ENCODE measurements around the gene KCNJ8.

KCNJ8 gene

GRCh38 chr12:21776175-21776574, 1.7 kb upstream of the KCNJ8 start:
- Histone ChIP-seq H4K20me1 (ENCODE audit: control insufficient read depth, insufficient read depth, low read depth, low read length) (no peaks in the 10 kb centered on the region), H3K9me3 (ENCODE audit: control insufficient read depth, insufficient read depth, low read length) (no peaks in the 10 kb centered on the region), H3F3A (ENCODE audit: control insufficient read depth, insufficient read depth) (no peaks in the 10 kb centered on the region), H3K36me3 (ENCODE audit: control insufficient read depth, low read length) (no peaks in the 10 kb centered on the region), H3K27me3 (ENCODE audit: control insufficient read depth, low read length) (no peaks in the 10 kb centered on the region), H3K9me2 (replicated peaks; ENCODE audit: control insufficient read depth, low read length) (no peaks in the 10 kb centered on the region), H3K4me1 (ENCODE audit: control insufficient read depth, low read length) (no peaks in the 10 kb centered on the region), H3K79me2 (ENCODE audit: control insufficient read depth, low read length) (no peaks in the 10 kb centered on the region), H3K4me2 (ENCODE audit: low read length) (no peak overlapping the region), H3K4me3 (ENCODE audit: low read length) (no peak overlapping the region), H3K27ac (ENCODE audit: low read depth, low read length) (no peak overlapping the region)
- TF ChIP-seq, protein P1, sequence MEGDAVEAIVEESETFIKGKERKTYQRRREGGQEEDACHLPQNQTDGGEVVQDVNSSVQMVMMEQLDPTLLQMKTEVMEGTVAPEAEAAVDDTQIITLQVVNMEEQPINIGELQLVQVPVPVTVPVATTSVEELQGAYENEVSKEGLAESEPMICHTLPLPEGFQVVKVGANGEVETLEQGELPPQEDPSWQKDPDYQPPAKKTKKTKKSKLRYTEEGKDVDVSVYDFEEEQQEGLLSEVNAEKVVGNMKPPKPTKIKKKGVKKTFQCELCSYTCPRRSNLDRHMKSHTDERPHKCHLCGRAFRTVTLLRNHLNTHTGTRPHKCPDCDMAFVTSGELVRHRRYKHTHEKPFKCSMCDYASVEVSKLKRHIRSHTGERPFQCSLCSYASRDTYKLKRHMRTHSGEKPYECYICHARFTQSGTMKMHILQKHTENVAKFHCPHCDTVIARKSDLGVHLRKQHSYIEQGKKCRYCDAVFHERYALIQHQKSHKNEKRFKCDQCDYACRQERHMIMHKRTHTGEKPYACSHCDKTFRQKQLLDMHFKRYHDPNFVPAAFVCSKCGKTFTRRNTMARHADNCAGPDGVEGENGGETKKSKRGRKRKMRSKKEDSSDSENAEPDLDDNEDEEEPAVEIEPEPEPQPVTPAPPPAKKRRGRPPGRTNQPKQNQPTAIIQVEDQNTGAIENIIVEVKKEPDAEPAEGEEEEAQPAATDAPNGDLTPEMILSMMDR (IDR thresholded peaks at IDR 0.05; ENCODE audit: low read depth, low read length, poor library complexity, severe bottlenecking), result no peak
- TF ChIP-seq EZH2phosphoT487 (IDR thresholded peaks at IDR 0.05; ENCODE audit: borderline replicate concordance, low read length), result no peak

DNA sequence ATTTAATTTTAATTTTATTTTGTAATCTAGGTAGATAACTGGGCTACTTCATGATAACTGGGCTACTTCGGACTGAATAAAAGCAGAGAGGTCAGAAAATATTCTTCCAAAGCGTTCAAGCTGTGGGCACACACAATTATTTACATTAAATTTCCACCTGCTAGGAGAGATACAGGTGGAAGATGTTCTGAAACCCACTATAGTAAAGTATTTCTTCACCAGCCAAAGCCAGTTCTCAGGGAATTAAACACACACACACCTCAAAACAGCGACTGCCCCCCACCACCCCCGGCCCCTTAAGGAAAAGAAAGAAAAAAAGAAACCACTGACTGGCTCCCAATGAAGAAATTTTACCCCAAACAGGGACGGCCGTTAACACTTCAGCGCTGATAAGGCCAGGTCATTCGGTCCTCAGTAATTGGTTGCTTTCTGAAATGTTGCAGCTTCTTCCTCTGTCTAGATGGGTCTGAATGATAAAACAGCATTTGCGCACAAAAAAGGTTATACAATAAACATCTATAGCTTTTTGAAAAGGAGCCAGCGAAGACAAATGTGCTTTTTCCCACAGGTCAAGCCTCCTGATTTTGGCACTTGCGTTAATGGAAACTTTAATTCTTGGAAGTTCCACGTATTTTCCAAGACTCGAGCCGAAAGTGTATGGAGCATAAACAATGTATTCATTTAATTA, 771 bp upstream of the KCNJ8 start:
- TF ChIP-seq, protein P1 (IDR thresholded peaks at IDR 0.05; ENCODE audit: low read depth, low read length, poor library complexity, severe bottlenecking), result no peak
- no peak for TF ChIP-seq EZH2phosphoT487 (IDR thresholded peaks at IDR 0.05; ENCODE audit: borderline replicate concordance, low read length)
- Histone ChIP-seq H3K9me2 (replicated peaks; ENCODE audit: control insufficient read depth, low read length) (no peaks in the 10 kb centered on the region), H4K20me1 (ENCODE audit: control insufficient read depth, insufficient read depth, low read depth, low read length) (no peaks in the 10 kb centered on the region), H3K27ac (ENCODE audit: low read depth, low read length) (no peak overlapping the region), H3K79me2 (ENCODE audit: control insufficient read depth, low read length) (no peaks in the 10 kb centered on the region), H3K4me1 (ENCODE audit: control insufficient read depth, low read length) (no peaks in the 10 kb centered on the region), H3K4me3 (ENCODE audit: low read length) (no peak overlapping the region), H3K4me2 (ENCODE audit: low read length) (no peak overlapping the region), H3F3A (ENCODE audit: control insufficient read depth, insufficient read depth) (no peaks in the 10 kb centered on the region), H3K27me3 (ENCODE audit: control insufficient read depth, low read length) (no peaks in the 10 kb centered on the region), H3K36me3 (ENCODE audit: control insufficient read depth, low read length) (no peaks in the 10 kb centered on the region), H3K9me3 (ENCODE audit: control insufficient read depth, insufficient read depth, low read length) (no peaks in the 10 kb centered on the region)

DNA sequence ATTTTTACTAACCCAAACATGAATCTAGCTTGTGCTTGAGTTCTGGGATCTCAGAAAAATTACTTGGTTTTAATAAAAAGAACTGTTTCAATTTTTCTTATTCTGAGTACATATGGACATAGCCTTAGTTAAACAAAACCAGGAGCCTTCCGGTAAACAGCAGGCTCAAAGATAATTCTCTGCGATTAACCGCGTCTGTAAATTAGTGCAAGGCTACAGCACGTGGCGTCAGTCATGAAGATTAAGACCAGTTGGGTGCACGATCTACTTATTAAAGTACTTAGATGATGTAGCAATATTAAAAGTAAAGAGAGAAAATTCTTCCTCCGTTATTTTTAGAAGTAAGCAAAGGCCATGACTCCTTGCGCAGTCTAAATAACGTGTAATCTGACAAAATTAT, 700 bp downstream of the KCNJ8 start:
- Histone ChIP-seq H3K27me3 (ENCODE audit: control insufficient read depth, low read length) (no peaks in the 10 kb centered on the region), H3K4me2 (ENCODE audit: low read length) (no peak overlapping the region), H3K36me3 (ENCODE audit: control insufficient read depth, low read length) (no peaks in the 10 kb centered on the region), H3K4me3 (ENCODE audit: low read length) (no peak overlapping the region), H3F3A (ENCODE audit: control insufficient read depth, insufficient read depth) (no peaks in the 10 kb centered on the region), H3K79me2 (ENCODE audit: control insufficient read depth, low read length) (no peaks in the 10 kb centered on the region), H3K9me2 (replicated peaks; ENCODE audit: control insufficient read depth, low read length) (no peaks in the 10 kb centered on the region), H3K4me1 (ENCODE audit: control insufficient read depth, low read length) (no peaks in the 10 kb centered on the region), H4K20me1 (ENCODE audit: control insufficient read depth, insufficient read depth, low read depth, low read length) (no peaks in the 10 kb centered on the region), H3K27ac (ENCODE audit: low read depth, low read length) (no peak overlapping the region), H3K9me3 (ENCODE audit: control insufficient read depth, insufficient read depth, low read length) (no peaks in the 10 kb centered on the region)
- TF ChIP-seq, protein P1 (IDR thresholded peaks at IDR 0.05; ENCODE audit: low read depth, low read length, poor library complexity, severe bottlenecking), result no peak
- no peak for TF ChIP-seq EZH2phosphoT487 (IDR thresholded peaks at IDR 0.05; ENCODE audit: borderline replicate concordance, low read length)
